ENCODE measurements around the gene EVI5L.
A peak's percentile ranks its signal among the peaks of the same experiment; 100 is the strongest.

EVI5L gene

GRCh38 chr19:7900931-7901330 lies 70.9 kb downstream of the EVI5L start:
- no peaks in the 10 kb centered on the region for H3K9me3 ChIP-seq (ENCODE audit: control insufficient read depth, insufficient read depth, low read length)
- peaks cover 2% of the 10 kb centered on the region for H3K4me1 ChIP-seq (ENCODE audit: control insufficient read depth, insufficient read depth, low read length)

GRCh38 chr19:7901337-7901736 lies 71.3 kb downstream of the EVI5L start:
- peaks cover 22% of the 10 kb centered on the region for H3K36me3 ChIP-seq (ENCODE audit: control insufficient read depth, insufficient read depth, low read length)
- no peaks in the 10 kb centered on the region for H3K27me3 ChIP-seq (ENCODE audit: control insufficient read depth, insufficient read depth, low read length)
- H3K4me1 ChIP-seq (ENCODE audit: control insufficient read depth, insufficient read depth, low read length) = peaks cover 2% of the 10 kb centered on the region
- no peak overlapping the region for H3K9ac ChIP-seq (ENCODE audit: low read depth, low read length)
- no peaks in the 10 kb centered on the region for H3K9me3 ChIP-seq (ENCODE audit: control insufficient read depth, insufficient read depth, low read length)
- no peak overlapping the region for H3K4me3 ChIP-seq (ENCODE audit: low read depth, low read length)

More at GRCh38 chr19:7900931-7901330, 70.9 kb downstream of the EVI5L start:
- Histone ChIP-seq H3K27me3 (ENCODE audit: control insufficient read depth, insufficient read depth, low read length) (no peaks in the 10 kb centered on the region), H3K36me3 (ENCODE audit: control insufficient read depth, insufficient read depth, low read length) (peaks cover 18% of the 10 kb centered on the region), H3K4me3 (ENCODE audit: low read depth, low read length) (no peak overlapping the region), H3K9ac (ENCODE audit: low read depth, low read length) (no peak overlapping the region)

- Histone ChIP-seq H3K27me3 (ENCODE audit: control insufficient read depth, insufficient read depth, low read length) (no peaks in the 10 kb centered on the region), H3K9ac (ENCODE audit: low read depth, low read length) (peak overlapping the region; percentile 96), H3K36me3 (ENCODE audit: control insufficient read depth, insufficient read depth, low read length) (peaks cover 22% of the 10 kb centered on the region), H3K4me1 (ENCODE audit: control insufficient read depth, insufficient read depth, low read length) (peaks cover 2% of the 10 kb centered on the region), H3K4me3 (ENCODE audit: low read depth, low read length) (peak overlapping the region; percentile 88), H3K9me3 (ENCODE audit: control insufficient read depth, insufficient read depth, low read length) (no peaks in the 10 kb centered on the region)
Measured at GRCh38 chr19:7902796-7903243, 72.8 kb downstream of the EVI5L start.

GRCh38 chr19:7903244-7904073 lies 73.4 kb downstream of the EVI5L start, which contains the start of gene MAP2K7:
Gene MAP2K7 (plus strand): TSS chr19:7903877. CDS start chr19:7903945, 68 bp downstream.
- peak within 1 kb of the TSS; percentile 88 for H3K4me3 ChIP-seq (ENCODE audit: low read depth, low read length)
- peaks cover 2% of the 10 kb centered on the region for H3K4me1 ChIP-seq (ENCODE audit: control insufficient read depth, insufficient read depth, low read length)
- H3K36me3 ChIP-seq (ENCODE audit: control insufficient read depth, insufficient read depth, low read length) = peaks cover 22% of the 10 kb centered on the region
- no peaks in the 10 kb centered on the region for H3K9me3 ChIP-seq (ENCODE audit: control insufficient read depth, insufficient read depth, low read length)
- no peaks in the 10 kb centered on the region for H3K27me3 ChIP-seq (ENCODE audit: control insufficient read depth, insufficient read depth, low read length)
- peak within 1 kb of the TSS; percentile 96 for H3K9ac ChIP-seq (ENCODE audit: low read depth, low read length)

- no peaks in the 10 kb centered on the region for H3K9me3 ChIP-seq (ENCODE audit: control insufficient read depth, insufficient read depth, low read length)
- peak overlapping the region; percentile 70 for H3K9ac ChIP-seq (ENCODE audit: low read depth, low read length)
- H3K4me3 ChIP-seq (ENCODE audit: low read depth, low read length) = peak overlapping the region; percentile 88
- H3K4me1 ChIP-seq (ENCODE audit: control insufficient read depth, insufficient read depth, low read length) = peaks cover 2% of the 10 kb centered on the region
- no peaks in the 10 kb centered on the region for H3K27me3 ChIP-seq (ENCODE audit: control insufficient read depth, insufficient read depth, low read length)
- H3K36me3 ChIP-seq (ENCODE audit: control insufficient read depth, insufficient read depth, low read length) = peaks cover 22% of the 10 kb centered on the region
Measured at GRCh38 chr19:7904074-7905020, 74.3 kb downstream of the EVI5L start.

GRCh38 chr19:7905268-7905667 lies 75.2 kb downstream of the EVI5L start:
- Histone ChIP-seq H3K4me3 (ENCODE audit: low read depth, low read length) (peak overlapping the region; percentile 88), H3K36me3 (ENCODE audit: control insufficient read depth, insufficient read depth, low read length) (peaks cover 16% of the 10 kb centered on the region), H3K9me3 (ENCODE audit: control insufficient read depth, insufficient read depth, low read length) (no peaks in the 10 kb centered on the region)

GRCh38 chr19:7905859-7906258 lies 75.8 kb downstream of the EVI5L start:
- Histone ChIP-seq H3K9me3 (ENCODE audit: control insufficient read depth, insufficient read depth, low read length) (no peaks in the 10 kb centered on the region), H3K4me1 (ENCODE audit: control insufficient read depth, insufficient read depth, low read length) (peaks cover 2% of the 10 kb centered on the region), H3K27me3 (ENCODE audit: control insufficient read depth, insufficient read depth, low read length) (no peaks in the 10 kb centered on the region), H3K4me3 (ENCODE audit: low read depth, low read length) (no peak overlapping the region), H3K36me3 (ENCODE audit: control insufficient read depth, insufficient read depth, low read length) (peaks cover 17% of the 10 kb centered on the region), H3K9ac (ENCODE audit: low read depth, low read length) (no peak overlapping the region)

More at GRCh38 chr19:7905268-7905667, 75.2 kb downstream of the EVI5L start:
- no peaks in the 10 kb centered on the region for H3K27me3 ChIP-seq (ENCODE audit: control insufficient read depth, insufficient read depth, low read length)
- H3K9ac ChIP-seq (ENCODE audit: low read depth, low read length) = no peak overlapping the region
- peaks cover 2% of the 10 kb centered on the region for H3K4me1 ChIP-seq (ENCODE audit: control insufficient read depth, insufficient read depth, low read length)

- H3K9me3 ChIP-seq (ENCODE audit: control insufficient read depth, insufficient read depth, low read length) = no peaks in the 10 kb centered on the region
- no peak overlapping the region for H3K4me3 ChIP-seq (ENCODE audit: low read depth, low read length)
- peaks cover 26% of the 10 kb centered on the region for H3K36me3 ChIP-seq (ENCODE audit: control insufficient read depth, insufficient read depth, low read length)
- H3K27me3 ChIP-seq (ENCODE audit: control insufficient read depth, insufficient read depth, low read length) = no peaks in the 10 kb centered on the region
- peaks cover 2% of the 10 kb centered on the region for H3K4me1 ChIP-seq (ENCODE audit: control insufficient read depth, insufficient read depth, low read length)
- no peak overlapping the region for H3K9ac ChIP-seq (ENCODE audit: low read depth, low read length)
Measured at GRCh38 chr19:7907122-7907521, 77.1 kb downstream of the EVI5L start.

GRCh38 chr19:7907544-7907943 lies 77.5 kb downstream of the EVI5L start:
- Histone ChIP-seq H3K27me3 (ENCODE audit: control insufficient read depth, insufficient read depth, low read length) (no peaks in the 10 kb centered on the region), H3K4me1 (ENCODE audit: control insufficient read depth, insufficient read depth, low read length) (peaks cover 2% of the 10 kb centered on the region), H3K9me3 (ENCODE audit: control insufficient read depth, insufficient read depth, low read length) (no peaks in the 10 kb centered on the region), H3K9ac (ENCODE audit: low read depth, low read length) (no peak overlapping the region), H3K36me3 (ENCODE audit: control insufficient read depth, insufficient read depth, low read length) (peaks cover 28% of the 10 kb centered on the region), H3K4me3 (ENCODE audit: low read depth, low read length) (no peak overlapping the region)

GRCh38 chr19:7908078-7908699 lies 78.2 kb downstream of the EVI5L start:
- Histone ChIP-seq H3K4me1 (ENCODE audit: control insufficient read depth, insufficient read depth, low read length) (peaks cover 2% of the 10 kb centered on the region), H3K27me3 (ENCODE audit: control insufficient read depth, insufficient read depth, low read length) (no peaks in the 10 kb centered on the region), H3K9me3 (ENCODE audit: control insufficient read depth, insufficient read depth, low read length) (no peaks in the 10 kb centered on the region), H3K36me3 (ENCODE audit: control insufficient read depth, insufficient read depth, low read length) (peaks cover 28% of the 10 kb centered on the region), H3K9ac (ENCODE audit: low read depth, low read length) (no peak overlapping the region), H3K4me3 (ENCODE audit: low read depth, low read length) (no peak overlapping the region)

- Histone ChIP-seq H3K9ac (ENCODE audit: low read depth, low read length) (no peak overlapping the region), H3K4me1 (ENCODE audit: control insufficient read depth, insufficient read depth, low read length) (peaks cover 2% of the 10 kb centered on the region), H3K27me3 (ENCODE audit: control insufficient read depth, insufficient read depth, low read length) (no peaks in the 10 kb centered on the region), H3K36me3 (ENCODE audit: control insufficient read depth, insufficient read depth, low read length) (peaks cover 28% of the 10 kb centered on the region), H3K4me3 (ENCODE audit: low read depth, low read length) (no peak overlapping the region), H3K9me3 (ENCODE audit: control insufficient read depth, insufficient read depth, low read length) (no peaks in the 10 kb centered on the region)
Measured at GRCh38 chr19:7908742-7909461, 78.9 kb downstream of the EVI5L start.

Measured in iPS-15b (cell line).